HepG2 (cell line): Measurements from ENCODE around the gene ZNRF3. TPM values are rescaled to one million over a fixed set of nuclear protein-coding genes. Genes with fewer than 3 reads are reported as not detected.

Source experiments
- FOXA3 ChIP-seq: IDR thresholded peaks from 2 replicates; pipeline ENCODE4 v1.6.1; 2016; ENCODE audit warnings: missing genetic modification reagents, missing compliant biosample characterization
- NR2F1 ChIP-seq, 2 experiments: fragments of 450-650 bp in 1 of 2; formaldehyde crosslinking in 1 of 2; IDR thresholded peaks; 2 replicates each; pipeline versions ENCODE4 v1.5.0 to v1.6.1; 2016 to 2020; ENCODE audit warnings: mild to moderate bottlenecking in 1 of 2, missing compliant biosample characterization in 1 of 2, missing genetic modification reagents in 1 of 2, moderate library complexity in 1 of 2
- RBAK ChIP-seq: sonication (generic); formaldehyde crosslinking; IDR thresholded peaks from 2 replicates; pipeline ENCODE4 v1.5.1; 2020; ENCODE audit warnings: mild to moderate bottlenecking, missing genetic modification reagents
- SAP130 ChIP-seq: IDR thresholded peaks from 2 replicates; pipeline ENCODE4 v1.6.1; 2016; ENCODE audit warnings: low read depth
- ZMYM3 ChIP-seq: sonication (generic); formaldehyde crosslinking; IDR thresholded peaks from 2 replicates; pipeline ENCODE4 v1.5.1; 2020; ENCODE audit warnings: mild to moderate bottlenecking, missing genetic modification reagents
- ZNF329 ChIP-seq: sonication (generic); formaldehyde crosslinking; IDR thresholded peaks from 2 replicates; pipeline ENCODE4 v1.9.0; 2021; ENCODE audit warnings: low read depth, mild to moderate bottlenecking, missing genetic modification reagents
- ZNF530 ChIP-seq: sonication (generic); formaldehyde crosslinking; IDR thresholded peaks from 2 replicates; pipeline ENCODE4 v1.5.0; 2020; ENCODE audit warnings: low read depth, mild to moderate bottlenecking, missing genetic modification reagents
- polyA plus RNA-seq, 8 experiments: library from polyadenylated mRNA; depleted of rRNA in 3 of 8; stranded (reverse) in 7 of 8; unstranded in 1 of 8; fragments of >200 nt; fragmentation: Illumina TruSeq in 4 of 8; extraction: Trizol in 4 of 8; gene quantifications; 2 replicates each; pipeline versions ENCODE4 v1.2.1 to v1.2.3, GENCODE V29; 2011 to 2016; ENCODE audit warnings: low read depth in 4 of 8, missing spikeins in 1 of 8, mixed read lengths in 1 of 8; ENCODE audit not compliant: insufficient read depth in 1 of 8
- total RNA-seq, 5 experiments: library from RNA; depleted of rRNA; stranded (reverse); fragments of >200 nt; fragmentation: Illumina TruSeq; extraction: Trizol; gene quantifications; 2 replicates each; pipeline ENCODE4 v1.2.3, GENCODE V29; 2016; ENCODE audit warnings: low read depth in 1 of 5
- TF ChIP-seq, protein P1 (sequence below): sonication (generic); formaldehyde crosslinking; IDR thresholded peaks from 2 replicates; pipeline ENCODE4 v1.5.0; 2020; ENCODE audit warnings: mild to moderate bottlenecking, missing genetic modification reagents
- TF ChIP-seq, protein P2 (sequence below): sonication (generic); formaldehyde crosslinking; IDR thresholded peaks from 2 replicates; pipeline ENCODE4 v1.5.1; 2020; ENCODE audit warnings: mild to moderate bottlenecking, missing genetic modification reagents
- TF ChIP-seq, protein P3 (sequence below): sonication (generic); formaldehyde crosslinking; IDR thresholded peaks from 2 replicates; pipeline ENCODE4 v1.8.0; 2022; ENCODE audit warnings: missing genetic modification reagents, mild to moderate bottlenecking, moderate library complexity, borderline replicate concordance
- TF ChIP-seq, protein P4 (sequence below): sonication (generic); formaldehyde crosslinking; IDR thresholded peaks from 2 replicates; pipeline ENCODE4 v1.4.0; 2020; ENCODE audit warnings: low read depth, mild to moderate bottlenecking, missing genetic modification reagents

Gene ZNRF3
- total and polyA plus RNA-seq, 2 of the 13 experiments (the other 11 are each of a cell fraction or from before 2014, with no cell fraction given) = 20.3 to 36.7 TPM

DNA sequence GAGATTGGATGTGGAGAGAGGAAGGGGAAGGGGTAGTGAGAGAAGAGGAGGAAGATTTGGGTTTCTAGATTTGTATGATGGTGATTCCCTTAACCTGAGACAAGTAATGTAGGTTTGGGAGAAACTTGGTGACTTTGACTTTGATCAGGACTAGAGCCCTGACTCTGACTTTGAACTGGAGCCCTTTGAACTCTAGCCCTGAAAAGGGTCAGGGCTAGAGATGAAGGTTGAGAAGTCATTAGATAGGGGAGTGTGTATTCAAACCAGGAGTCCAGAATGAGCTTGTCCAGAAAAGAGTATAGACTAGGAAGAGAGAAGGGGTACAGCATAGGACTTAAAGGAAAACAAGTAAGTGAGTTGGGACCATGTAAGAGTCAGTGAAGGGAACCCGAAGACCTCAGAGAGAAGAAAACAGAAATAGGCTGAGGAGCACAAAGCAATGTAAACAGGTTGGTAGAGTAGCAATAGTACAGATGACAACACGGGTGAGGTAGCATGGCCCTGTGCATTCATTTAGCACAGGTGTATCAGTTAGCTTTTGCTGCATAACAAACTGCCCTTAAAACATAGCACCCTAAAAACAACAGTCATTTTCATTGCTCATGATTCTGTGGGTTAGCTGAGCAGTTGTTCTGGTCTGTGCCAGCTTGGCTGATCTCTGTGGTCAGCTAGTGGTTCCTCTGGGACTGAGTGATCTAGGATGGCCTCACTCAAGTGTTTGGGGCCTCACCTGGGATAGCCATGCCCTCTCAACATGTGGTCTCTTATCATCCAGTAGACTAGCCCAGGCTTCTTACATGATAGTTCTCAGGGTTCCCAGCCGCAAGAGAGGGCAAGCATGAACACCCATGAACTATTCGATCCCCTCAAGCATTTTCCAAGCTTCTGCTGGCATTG is 135.2 kb downstream of the ZNRF3 start (continued):
- TF ChIP-seq, protein P1, sequence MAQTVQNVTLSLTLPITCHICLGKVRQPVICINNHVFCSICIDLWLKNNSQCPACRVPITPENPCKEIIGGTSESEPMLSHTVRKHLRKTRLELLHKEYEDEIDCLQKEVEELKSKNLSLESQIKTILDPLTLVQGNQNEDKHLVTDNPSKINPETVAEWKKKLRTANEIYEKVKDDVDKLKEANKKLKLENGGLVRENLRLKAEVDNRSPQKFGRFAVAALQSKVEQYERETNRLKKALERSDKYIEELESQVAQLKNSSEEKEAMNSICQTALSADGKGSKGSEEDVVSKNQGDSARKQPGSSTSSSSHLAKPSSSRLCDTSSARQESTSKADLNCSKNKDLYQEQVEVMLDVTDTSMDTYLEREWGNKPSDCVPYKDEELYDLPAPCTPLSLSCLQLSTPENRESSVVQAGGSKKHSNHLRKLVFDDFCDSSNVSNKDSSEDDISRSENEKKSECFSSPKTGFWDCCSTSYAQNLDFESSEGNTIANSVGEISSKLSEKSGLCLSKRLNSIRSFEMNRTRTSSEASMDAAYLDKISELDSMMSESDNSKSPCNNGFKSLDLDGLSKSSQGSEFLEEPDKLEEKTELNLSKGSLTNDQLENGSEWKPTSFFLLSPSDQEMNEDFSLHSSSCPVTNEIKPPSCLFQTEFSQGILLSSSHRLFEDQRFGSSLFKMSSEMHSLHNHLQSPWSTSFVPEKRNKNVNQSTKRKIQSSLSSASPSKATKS (CRISPR knock-in tag) = no peak
- TF ChIP-seq, protein P2, sequence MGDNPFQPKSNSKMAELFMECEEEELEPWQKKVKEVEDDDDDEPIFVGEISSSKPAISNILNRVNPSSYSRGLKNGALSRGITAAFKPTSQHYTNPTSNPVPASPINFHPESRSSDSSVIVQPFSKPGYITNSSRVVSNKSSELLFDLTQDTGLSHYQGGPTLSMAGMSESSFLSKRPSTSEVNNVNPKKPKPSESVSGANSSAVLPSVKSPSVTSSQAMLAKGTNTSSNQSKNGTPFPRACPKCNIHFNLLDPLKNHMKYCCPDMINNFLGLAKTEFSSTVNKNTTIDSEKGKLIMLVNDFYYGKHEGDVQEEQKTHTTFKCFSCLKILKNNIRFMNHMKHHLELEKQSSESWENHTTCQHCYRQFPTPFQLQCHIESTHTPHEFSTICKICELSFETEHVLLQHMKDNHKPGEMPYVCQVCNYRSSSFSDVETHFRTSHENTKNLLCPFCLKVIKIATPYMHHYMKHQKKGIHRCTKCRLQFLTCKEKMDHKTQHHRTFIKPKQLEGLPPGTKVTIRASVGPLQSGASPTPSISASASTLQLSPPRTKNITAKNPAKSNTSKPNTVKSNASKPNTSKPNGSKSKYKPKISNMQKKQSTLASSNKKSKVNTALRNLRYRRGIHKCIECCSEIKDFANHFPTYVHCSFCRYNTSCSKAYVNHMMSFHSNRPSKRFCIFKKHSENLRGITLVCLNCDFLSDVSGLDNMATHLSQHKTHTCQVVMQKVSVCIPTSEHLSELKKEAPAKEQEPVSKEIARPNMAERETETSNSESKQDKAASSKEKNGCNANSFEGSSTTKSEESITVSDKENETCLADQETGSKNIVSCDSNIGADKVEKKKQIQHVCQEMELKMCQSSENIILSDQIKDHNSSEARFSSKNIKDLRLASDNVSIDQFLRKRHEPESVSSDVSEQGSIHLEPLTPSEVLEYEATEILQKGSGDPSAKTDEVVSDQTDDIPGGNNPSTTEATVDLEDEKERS (CRISPR knock-in tag) = 0 out of 2 replicates have a peak, but pooled peaks have one; percentile 25
- TF ChIP-seq SAP130 (CRISPR knock-in tag) (0 out of 2 replicates have a peak, but pooled peaks have one; percentile 14), RBAK (CRISPR knock-in tag) (peak; percentile 99), ZMYM3 (peak; percentile 61), FOXA3 (CRISPR knock-in tag) (0 out of 2 replicates have a peak, but pooled peaks have one; percentile 14), ZNF329 (CRISPR knock-in tag) (no peak), ZNF530 (CRISPR knock-in tag) (no peak), NR2F1 (CRISPR knock-in tag; IDR thresholded peaks at IDR 0.05) (peak; percentile 39 to 64; a peak in 2 of 4 replicates)
- TF ChIP-seq, protein P3, sequence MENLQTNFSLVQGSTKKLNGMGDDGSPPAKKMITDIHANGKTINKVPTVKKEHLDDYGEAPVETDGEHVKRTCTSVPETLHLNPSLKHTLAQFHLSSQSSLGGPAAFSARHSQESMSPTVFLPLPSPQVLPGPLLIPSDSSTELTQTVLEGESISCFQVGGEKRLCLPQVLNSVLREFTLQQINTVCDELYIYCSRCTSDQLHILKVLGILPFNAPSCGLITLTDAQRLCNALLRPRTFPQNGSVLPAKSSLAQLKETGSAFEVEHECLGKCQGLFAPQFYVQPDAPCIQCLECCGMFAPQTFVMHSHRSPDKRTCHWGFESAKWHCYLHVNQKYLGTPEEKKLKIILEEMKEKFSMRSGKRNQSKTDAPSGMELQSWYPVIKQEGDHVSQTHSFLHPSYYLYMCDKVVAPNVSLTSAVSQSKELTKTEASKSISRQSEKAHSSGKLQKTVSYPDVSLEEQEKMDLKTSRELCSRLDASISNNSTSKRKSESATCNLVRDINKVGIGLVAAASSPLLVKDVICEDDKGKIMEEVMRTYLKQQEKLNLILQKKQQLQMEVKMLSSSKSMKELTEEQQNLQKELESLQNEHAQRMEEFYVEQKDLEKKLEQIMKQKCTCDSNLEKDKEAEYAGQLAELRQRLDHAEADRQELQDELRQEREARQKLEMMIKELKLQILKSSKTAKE (CRISPR knock-in tag) = peak; percentile 43; the same call in 1 of the 2 replicates
- TF ChIP-seq, protein P4, sequence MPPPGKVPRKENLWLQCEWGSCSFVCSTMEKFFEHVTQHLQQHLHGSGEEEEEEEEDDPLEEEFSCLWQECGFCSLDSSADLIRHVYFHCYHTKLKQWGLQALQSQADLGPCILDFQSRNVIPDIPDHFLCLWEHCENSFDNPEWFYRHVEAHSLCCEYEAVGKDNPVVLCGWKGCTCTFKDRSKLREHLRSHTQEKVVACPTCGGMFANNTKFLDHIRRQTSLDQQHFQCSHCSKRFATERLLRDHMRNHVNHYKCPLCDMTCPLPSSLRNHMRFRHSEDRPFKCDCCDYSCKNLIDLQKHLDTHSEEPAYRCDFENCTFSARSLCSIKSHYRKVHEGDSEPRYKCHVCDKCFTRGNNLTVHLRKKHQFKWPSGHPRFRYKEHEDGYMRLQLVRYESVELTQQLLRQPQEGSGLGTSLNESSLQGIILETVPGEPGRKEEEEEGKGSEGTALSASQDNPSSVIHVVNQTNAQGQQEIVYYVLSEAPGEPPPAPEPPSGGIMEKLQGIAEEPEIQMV (CRISPR knock-in tag) = no peak
